Measurements from ENCODE around the gene FAM53B. TPM values are rescaled to one million over a fixed set of nuclear protein-coding genes. Genes with fewer than 3 reads are reported as not detected.

The FAM53B gene
- total RNA-seq, 2 donors from 2014 or later = 43.3 to 45.2 TPM

DNA sequence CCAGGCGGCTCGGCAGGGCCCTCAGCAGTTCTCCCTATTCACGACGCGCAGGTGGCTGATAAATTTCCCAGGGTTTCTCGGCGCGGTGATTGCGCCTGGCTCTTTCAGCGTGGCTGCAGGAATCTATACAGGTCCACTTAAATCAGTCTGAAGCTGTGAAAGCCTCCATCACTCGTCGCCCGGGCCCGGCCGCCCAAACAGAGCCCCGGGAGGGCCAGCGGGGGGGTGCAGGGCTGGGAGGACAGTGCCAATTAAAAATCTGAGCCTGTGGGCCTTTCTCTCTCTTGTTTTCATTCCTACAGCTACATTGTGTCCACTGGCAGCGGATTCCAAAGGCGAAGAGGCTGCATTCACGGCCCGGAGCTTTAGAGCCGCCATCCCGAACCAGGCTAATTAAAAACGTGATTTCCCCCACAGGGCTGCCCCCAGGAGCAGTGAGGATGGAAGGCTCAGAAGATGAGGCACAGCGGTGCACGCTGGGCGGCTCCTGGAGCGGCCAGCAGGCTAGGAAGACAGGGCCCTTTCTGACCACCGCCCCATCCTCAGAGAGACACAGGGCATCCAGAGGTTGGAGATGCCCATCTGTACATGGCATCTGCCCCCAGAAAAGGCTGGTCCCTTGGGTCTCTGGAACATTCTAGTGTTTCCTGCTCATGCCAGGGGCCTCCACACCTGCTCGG, 100.7 kb downstream of the FAM53B start:
- Histone ChIP-seq H3K27me3 (no peaks in the 10 kb centered on the region), H3K9ac (ENCODE audit: low read depth in 2 of 2, low read length in 2 of 2) (no peak overlapping the region), H3K9me3 (no peaks in the 10 kb centered on the region), H3K4me3 (no peak overlapping the region), H3K27ac (no peak overlapping the region), H3K36me3 (no peaks in the 10 kb centered on the region), H3K4me1 (peaks cover 23% of the 10 kb centered on the region)
- intact Hi-C loops (cut with DNase I) = no loop called here
- TF ChIP-seq, protein P1, sequence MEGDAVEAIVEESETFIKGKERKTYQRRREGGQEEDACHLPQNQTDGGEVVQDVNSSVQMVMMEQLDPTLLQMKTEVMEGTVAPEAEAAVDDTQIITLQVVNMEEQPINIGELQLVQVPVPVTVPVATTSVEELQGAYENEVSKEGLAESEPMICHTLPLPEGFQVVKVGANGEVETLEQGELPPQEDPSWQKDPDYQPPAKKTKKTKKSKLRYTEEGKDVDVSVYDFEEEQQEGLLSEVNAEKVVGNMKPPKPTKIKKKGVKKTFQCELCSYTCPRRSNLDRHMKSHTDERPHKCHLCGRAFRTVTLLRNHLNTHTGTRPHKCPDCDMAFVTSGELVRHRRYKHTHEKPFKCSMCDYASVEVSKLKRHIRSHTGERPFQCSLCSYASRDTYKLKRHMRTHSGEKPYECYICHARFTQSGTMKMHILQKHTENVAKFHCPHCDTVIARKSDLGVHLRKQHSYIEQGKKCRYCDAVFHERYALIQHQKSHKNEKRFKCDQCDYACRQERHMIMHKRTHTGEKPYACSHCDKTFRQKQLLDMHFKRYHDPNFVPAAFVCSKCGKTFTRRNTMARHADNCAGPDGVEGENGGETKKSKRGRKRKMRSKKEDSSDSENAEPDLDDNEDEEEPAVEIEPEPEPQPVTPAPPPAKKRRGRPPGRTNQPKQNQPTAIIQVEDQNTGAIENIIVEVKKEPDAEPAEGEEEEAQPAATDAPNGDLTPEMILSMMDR (IDR thresholded peaks at IDR 0.05) = no peak
- DNase-seq = no peak

DNA sequence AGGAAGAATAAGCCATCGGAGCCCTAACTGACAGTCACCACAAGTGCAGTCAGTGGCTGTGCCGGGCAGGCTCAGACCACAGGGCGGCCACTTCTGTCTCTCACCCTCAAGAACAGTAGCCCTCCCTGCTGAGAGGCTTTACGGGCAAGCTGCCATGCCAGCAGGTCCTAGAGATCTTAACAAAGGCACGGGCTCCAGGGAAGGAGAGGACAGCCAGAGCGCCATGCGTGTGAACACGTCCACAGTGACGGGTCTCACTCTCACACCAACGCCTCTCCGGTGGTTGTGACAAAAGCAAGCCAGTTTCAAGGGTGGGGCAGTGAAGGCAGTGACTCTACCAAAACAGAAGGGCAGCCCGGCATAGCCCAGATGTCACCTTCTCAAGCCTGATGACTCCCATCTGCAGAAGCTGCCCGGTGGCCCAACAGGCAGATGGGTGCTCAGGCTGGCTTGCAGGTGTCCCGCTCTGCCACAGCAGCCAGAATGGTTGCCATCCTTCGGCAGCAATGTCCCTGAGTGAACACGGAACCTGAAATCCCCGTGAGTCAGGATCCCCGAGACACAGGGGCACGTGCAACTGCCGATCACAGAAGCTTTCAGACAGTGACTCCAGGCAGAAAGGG, 102.0 kb downstream of the FAM53B start:
- intact Hi-C loops (cut with DNase I) = no loop called here
- Histone ChIP-seq H3K36me3 (no peaks in the 10 kb centered on the region), H3K27ac (peak overlapping the region; percentile 55)

DNA sequence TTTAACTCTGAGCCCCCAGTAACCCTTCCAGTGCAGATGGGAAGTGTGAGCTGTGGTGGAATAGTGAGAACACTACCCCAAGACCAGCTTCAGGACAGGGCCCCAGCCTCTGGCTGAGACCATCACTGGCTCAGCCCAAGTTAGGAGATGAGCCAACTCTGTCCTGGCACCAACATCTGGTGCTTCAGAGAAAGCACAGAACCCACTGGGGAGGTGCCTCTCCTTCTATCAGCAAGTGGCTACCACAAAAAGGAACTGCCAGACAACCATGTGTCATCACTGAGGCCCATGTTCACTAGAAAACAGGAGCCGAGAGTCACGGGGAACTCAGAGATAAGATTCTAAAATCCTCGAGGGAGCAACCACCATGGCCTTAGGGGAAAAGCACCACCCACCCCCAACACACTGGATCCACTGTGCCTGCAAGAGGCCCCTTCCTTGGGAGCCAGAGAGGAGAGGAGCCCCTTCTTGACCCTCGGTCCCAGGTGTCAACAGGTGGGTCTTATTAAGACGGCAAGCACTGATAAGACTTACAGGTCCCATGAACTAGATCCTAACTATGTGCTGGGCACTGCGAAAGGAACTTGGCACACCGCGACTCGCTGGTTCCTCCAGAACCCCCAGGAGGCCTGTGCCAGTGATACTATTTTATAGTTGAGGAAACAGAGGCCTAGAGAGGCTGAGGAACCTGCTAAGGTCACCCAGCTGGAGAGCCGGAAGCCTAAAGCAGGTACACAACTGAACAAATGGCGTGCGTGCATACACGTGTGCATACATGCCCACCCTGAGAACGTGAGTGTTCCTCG, 102.7 kb downstream of the FAM53B start:
- intact Hi-C loops (cut with DNase I) = no loop called here
- H3K4me1 ChIP-seq = peaks cover 4% of the 10 kb centered on the region
- no peak overlapping the region for H3K4me3 ChIP-seq
- peak overlapping the region; percentile 55 for H3K27ac ChIP-seq
- DNase-seq = no peak
- H3K9ac ChIP-seq (ENCODE audit: low read depth in 2 of 2, low read length in 2 of 2) = no peak overlapping the region
- no peaks in the 10 kb centered on the region for H3K36me3 ChIP-seq
- TF ChIP-seq, protein P1 (IDR thresholded peaks at IDR 0.05) = no peak
- H3K9me3 ChIP-seq = no peaks in the 10 kb centered on the region
- no peaks in the 10 kb centered on the region for H3K27me3 ChIP-seq

More for the DNA sequence above, 102.0 kb downstream of the FAM53B start:
- no peak overlapping the region for H3K4me3 ChIP-seq
- no peaks in the 10 kb centered on the region for H3K9me3 ChIP-seq
- DNase-seq = no peak
- peaks cover 11% of the 10 kb centered on the region for H3K4me1 ChIP-seq
- H3K9ac ChIP-seq (ENCODE audit: low read depth in 2 of 2, low read length in 2 of 2) = no peak overlapping the region
- H3K27me3 ChIP-seq = no peaks in the 10 kb centered on the region
- TF ChIP-seq, protein P1 (IDR thresholded peaks at IDR 0.05) = no peak

DNA sequence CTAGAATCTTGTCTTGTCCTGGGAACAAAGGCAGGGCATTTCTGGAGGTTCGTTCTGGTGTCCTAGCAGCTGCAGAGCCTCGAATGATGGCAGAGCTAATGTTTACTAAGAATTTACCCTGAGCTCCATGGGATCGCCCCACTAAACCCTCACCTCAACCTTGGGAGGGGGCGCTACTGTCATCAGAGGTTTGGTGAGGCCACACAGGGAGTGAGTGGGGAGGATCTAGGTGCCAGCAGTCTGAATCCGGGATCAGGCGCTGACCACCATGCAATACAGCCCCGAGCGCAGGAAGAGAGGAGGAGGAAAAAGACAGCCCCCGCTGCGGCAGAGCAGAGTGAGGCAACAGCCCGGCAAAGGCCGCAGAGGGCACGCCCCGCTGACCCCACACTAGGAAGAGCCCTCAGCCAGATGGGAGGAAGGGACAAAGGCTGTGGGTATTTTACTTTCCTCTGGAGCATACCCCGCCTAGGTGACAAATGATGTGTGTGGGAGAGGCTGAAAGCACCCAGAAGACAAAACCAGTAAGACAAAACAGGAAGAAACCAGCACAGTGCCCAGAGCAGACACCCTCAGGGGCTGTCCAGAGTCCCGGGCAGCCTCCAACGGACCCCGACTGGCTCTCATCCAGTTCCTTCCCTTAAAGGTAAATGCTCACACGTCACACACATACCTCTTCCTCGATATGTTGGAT, 103.5 kb downstream of the FAM53B start:
- H3K4me1 ChIP-seq = no peaks in the 10 kb centered on the region
- peak overlapping the region; percentile 55 for H3K27ac ChIP-seq
- no peaks in the 10 kb centered on the region for H3K9me3 ChIP-seq
- intact Hi-C loops (cut with DNase I) = no loop called here
- DNase-seq = no peak
- TF ChIP-seq, protein P1 (IDR thresholded peaks at IDR 0.05) = no peak
- no peaks in the 10 kb centered on the region for H3K27me3 ChIP-seq
- no peaks in the 10 kb centered on the region for H3K36me3 ChIP-seq
- H3K9ac ChIP-seq (ENCODE audit: low read depth in 2 of 2, low read length in 2 of 2) = peak overlapping the region in 1 of 2 donors; percentile 24
- H3K4me3 ChIP-seq = no peak overlapping the region

DNA sequence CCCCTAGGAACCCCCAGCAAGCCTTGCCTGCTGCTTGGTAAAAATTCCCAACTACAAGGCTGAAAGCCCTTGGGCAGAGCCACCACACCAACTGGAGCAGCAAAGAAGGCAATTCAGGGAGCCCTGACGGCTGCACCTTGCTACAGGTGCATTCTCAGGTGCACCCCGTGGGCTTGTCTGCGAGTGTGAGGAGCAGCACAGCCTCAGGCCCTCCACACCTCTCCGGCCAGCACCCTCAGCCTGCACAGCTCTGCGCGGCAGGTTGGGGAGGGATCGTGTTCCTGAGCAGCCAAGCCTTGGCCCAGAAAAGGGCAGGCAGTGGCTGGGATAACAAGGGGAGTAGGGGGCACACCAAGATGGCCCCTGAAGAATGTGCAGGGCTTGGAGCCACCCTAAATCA, 104.1 kb downstream of the FAM53B start:
- Histone ChIP-seq H3K27ac (no peak overlapping the region), H3K4me3 (no peak overlapping the region), H3K27me3 (no peaks in the 10 kb centered on the region), H3K9me3 (no peaks in the 10 kb centered on the region), H3K4me1 (no peaks in the 10 kb centered on the region), H3K9ac (ENCODE audit: low read depth in 2 of 2, low read length in 2 of 2) (no peak overlapping the region), H3K36me3 (no peaks in the 10 kb centered on the region)
- intact Hi-C loops (cut with DNase I) = no loop called here
- DNase-seq = no peak
- TF ChIP-seq, protein P1 (IDR thresholded peaks at IDR 0.05) = no peak

Measured in colonic mucosa (tissue), 4 donors.